K562 (cell line): ENCODE results near the gene MN1. TPM values are rescaled to one million over a fixed set of nuclear protein-coding genes. Genes with fewer than 3 reads are reported as not detected.

Experiments
- ATAC-seq: fragments of 200-7000 bp; cut with Tn5 transposase; 3 replicates; pipeline ENCODE4 v1.9.1; 2020; ENCODE audit warnings: moderate library complexity
- BruUV-seq: library from RNA; stranded (reverse); fragments of 400-500 nt; replicated peaks from 2 replicates; lab custom pipeline; 2021; lab: Mats Ljungman, UMichigan
- CTCF ChIA-PET: fragments of 300-600 bp; formaldehyde crosslinking; extraction: SDS; loops from one replicate; lab custom pipeline; 2021; ENCODE audit warnings: low intra/inter-chr PET ratio; lab: Yijun Ruan, JAX
- POLR2A ChIA-PET: fragments of 300-600, 350-650 bp; sonication (Branson Sonifier 250); formaldehyde crosslinking; extraction: SDS; loops from one replicate; lab custom pipeline; 2021; ENCODE audit warnings: antibody characterized with exemption, inconsistent platforms; lab: Yijun Ruan, JAX
- DNase-seq, 4 experiments: peaks; one replicate each; pipeline versions ENCODE4 v3.0.0 to v3.0.0-alpha.2; 2011 to 2018; ENCODE audit warnings: low spot score in 3 of 4, mixed read lengths in 3 of 4; ENCODE audit errors: extremely low read depth in 1 of 4
- FAIRE-seq: peaks from 2 replicates; lab custom pipeline; 2011; peaks lifted over from hg19 to GRCh38; lab: Jason Lieb, UNC
- H2AFZ ChIP-seq: 2 replicates; pipeline ENCODE4 v1.6.0; 2011; ENCODE audit warnings: low read depth, low read length, control low read depth, inconsistent platforms
- H3K27ac ChIP-seq: fragments of 200-600 bp; 3 replicates; pipeline ENCODE4 v1.8.0; 2011; ENCODE audit warnings: low read depth, mild to moderate bottlenecking, control low read depth, inconsistent platforms, low read length, moderate library complexity, mixed read lengths; ENCODE audit errors: extremely low read depth
- H3K27me3 ChIP-seq, 2 experiments: fragments of 300-600 bp in 1 of 2; 2 replicates in 1 of 2; 3 replicates in 1 of 2; pipeline versions ENCODE4 v1.6.0 to v1.8.0; 2011; ENCODE audit warnings: inconsistent platforms in 2 of 2, low read length in 2 of 2, mild to moderate bottlenecking in 1 of 2, mixed read lengths in 1 of 2, moderate library complexity in 1 of 2; ENCODE audit not compliant: control insufficient read depth in 2 of 2, insufficient read depth in 2 of 2
- H3K36me3 ChIP-seq: fragments of 300-600 bp; 3 replicates; pipeline ENCODE4 v1.8.0; 2011; ENCODE audit warnings: mild to moderate bottlenecking, low read length, inconsistent platforms; ENCODE audit not compliant: control insufficient read depth, insufficient read depth
- H3K4me1 ChIP-seq, 2 experiments: fragments of 200-600 bp in 1 of 2; replicated peaks in 1 of 2; 2 replicates in 1 of 2; 3 replicates in 1 of 2; pipeline versions ENCODE4 v1.5.1 to v1.8.0; 2011; ENCODE audit warnings: inconsistent platforms in 2 of 2, low read length in 2 of 2, mild to moderate bottlenecking in 1 of 2, mixed read lengths in 1 of 2, moderate library complexity in 1 of 2; ENCODE audit not compliant: control insufficient read depth in 2 of 2, insufficient read depth in 2 of 2
- H3K4me2 ChIP-seq: 2 replicates; pipeline ENCODE4 v1.6.1; 2011; ENCODE audit warnings: low read length, control low read depth, inconsistent platforms, mixed read lengths; ENCODE audit not compliant: insufficient read depth
- H3K4me3 ChIP-seq: fragments of 200-600 bp; sonication (generic), shearing (Covaris generic); 2 replicates; pipeline ENCODE4 v1.5.1; 2016; ENCODE audit warnings: control low read depth, inconsistent platforms
- H3K79me2 ChIP-seq: fragments of 200-600 bp; 3 replicates; pipeline ENCODE4 v1.8.0; 2011; ENCODE audit warnings: low read length, inconsistent platforms; ENCODE audit not compliant: control insufficient read depth, insufficient read depth
- H3K9ac ChIP-seq, 2 experiments: 2 replicates each; pipeline versions ENCODE4 v1.6.0 to v1.6.1; 2011; ENCODE audit warnings: low read depth in 2 of 2, low read length in 2 of 2, control low read depth in 1 of 2, inconsistent platforms in 1 of 2, mild to moderate bottlenecking in 1 of 2, mixed read lengths in 1 of 2; ENCODE audit not compliant: insufficient read depth in 1 of 2
- H3K9me1 ChIP-seq: one replicate; pipeline ENCODE4 v1.6.0; 2011; ENCODE audit warnings: inconsistent platforms, mild to moderate bottlenecking, low read length, moderate library complexity; ENCODE audit not compliant: control insufficient read depth, insufficient read depth
- H3K9me3 ChIP-seq: replicated peaks from 2 replicates; pipeline ENCODE4 v1.5.1; 2011; ENCODE audit warnings: low read depth, low read length, inconsistent platforms; ENCODE audit not compliant: control insufficient read depth, insufficient read depth
- H4K20me1 ChIP-seq: replicated peaks from 2 replicates; pipeline ENCODE4 v1.6.1; 2011; ENCODE audit warnings: low read length, inconsistent platforms, mixed read lengths; ENCODE audit not compliant: control insufficient read depth, insufficient read depth
- CEBPG ChIP-seq, 3 experiments: fragments of 200-800 bp in 1 of 3; sonication (Bioruptor generic) in 1 of 3; sonication (generic) in 1 of 3; formaldehyde crosslinking in 1 of 3; IDR thresholded peaks in 2 of 3; conservative IDR thresholded peaks in 1 of 3; 2 replicates each; pipeline versions ENCODE4 v1.6.1 to v1.8.0; 2016 to 2022; ENCODE audit warnings: missing compliant biosample characterization in 2 of 3, missing genetic modification characterization in 2 of 3, mild to moderate bottlenecking in 1 of 3, missing genetic modification reagents in 1 of 3
- CHD2 ChIP-seq: IDR thresholded peaks from 2 replicates; pipeline ENCODE4 v1.6.1; 2011; ENCODE audit warnings: low read depth, low read length
- CREM ChIP-seq: IDR thresholded peaks from 2 replicates; pipeline ENCODE4 v1.6.1; 2014; ENCODE audit warnings: antibody characterized with exemption, low read depth
- DMBX1 ChIP-seq: fragments of 250-450 bp; sonication (Bioruptor Pico); IDR thresholded peaks from 2 replicates; pipeline ENCODE4 v1.8.0; 2022; ENCODE audit warnings: inconsistent platforms, mild to moderate bottlenecking, moderate library complexity, borderline replicate concordance
- EWSR1 ChIP-seq: fragments of 450-650 bp; IDR thresholded peaks from 2 replicates; pipeline ENCODE4 v1.6.1; 2018; ENCODE audit warnings: borderline replicate concordance, mild to moderate bottlenecking, low read depth, moderate library complexity; ENCODE audit not compliant: partially characterized antibody
- HEY1 ChIP-seq: fragments of 250-450 bp; sonication (Bioruptor Pico); IDR thresholded peaks from 2 replicates; pipeline ENCODE4 v1.5.0; 2020; ENCODE audit warnings: mild to moderate bottlenecking, moderate library complexity, borderline replicate concordance
- MEF2D ChIP-seq: conservative IDR thresholded peaks from 2 replicates; pipeline ENCODE4 v1.6.1; 2016; ENCODE audit warnings: low read depth, missing genetic modification characterization, missing compliant biosample characterization
- NFE2 ChIP-seq: IDR thresholded peaks from 2 replicates; pipeline ENCODE4 v1.6.1; 2014; ENCODE audit warnings: antibody characterized with exemption, low read depth
- NR2F6 ChIP-seq: fragments of 450-650 bp; formaldehyde crosslinking; IDR thresholded peaks from 2 replicates; pipeline ENCODE4 v1.4.0; 2020; ENCODE audit warnings: mild to moderate bottlenecking
- PHF20 ChIP-seq: fragments of 450-650 bp; IDR thresholded peaks from 2 replicates; pipeline ENCODE4 v1.6.1; 2018; ENCODE audit not compliant: partially characterized antibody
- SNRNP70 ChIP-seq: fragments of 200-400 bp; formaldehyde crosslinking; optimal IDR thresholded peaks from 2 replicates; pipeline ENCODE3; 2017; ENCODE audit warnings: low read depth, low read length
- ZNF780A ChIP-seq: fragments of 250-450 bp; sonication (Bioruptor Pico); IDR thresholded peaks from 2 replicates; pipeline ENCODE4 v1.5.0; 2021; ENCODE audit warnings: mild to moderate bottlenecking
- WGBS: fragments of 100-300 bp; shearing (Covaris generic); methylation state at CpG from one replicate; pipeline ENCODE4 v1.1.6; 2016; ENCODE audit warnings: low coverage, mixed read lengths; ENCODE audit not compliant: insufficient coverage; ENCODE audit errors: missing lambda C conversion rate; 5-methylcytosine and 5-hydroxymethylcytosine counted together
- in situ Hi-C: fragments of 300-500 bp; cut with MboI; formaldehyde crosslinking; loops from 4 replicates; pipeline ENCODE4 v1.15.0; 2018; ENCODE audit warnings: inconsistent platforms, mixed read lengths
- intact Hi-C: fragments of 100-400 bp; cut with micrococcal nuclease; formaldehyde crosslinking; loops from 2 replicates; pipeline ENCODE4 v1.14.2; 2022
- polyA plus RNA-seq, 8 experiments: library from polyadenylated mRNA; depleted of rRNA in 4 of 8; stranded (reverse) in 5 of 8; unstranded in 3 of 8; fragments of >200 nt; fragmentation: Nextera tagmentation in 2 of 8; fragmentation: Illumina TruSeq in 1 of 8; extraction: Ambion mirVana in 2 of 8; extraction: Trizol in 1 of 8; gene quantifications; 2 replicates each; pipeline versions ENCODE4 v1.2.1 to v1.2.3, GENCODE V29; 2011 to 2014; ENCODE audit warnings: inconsistent platforms in 1 of 8, missing spikeins in 1 of 8
- total RNA-seq, 7 experiments: library from RNA; depleted of rRNA in 6 of 7; stranded (reverse); fragments of >200 nt in 6 of 7; fragmentation: Illumina TruSeq in 2 of 7; extraction: Trizol in 2 of 7; gene quantifications; 2 replicates each; pipeline versions ENCODE4 v1.2.1 to v1.2.3, GENCODE V29; 2011 to 2021; ENCODE audit warnings: low replicate concordance in 1 of 7
- TF ChIP-seq, protein P1 (sequence below): sonication (generic); formaldehyde crosslinking; IDR thresholded peaks from 2 replicates; pipeline ENCODE4 v1.9.0; 2022; ENCODE audit warnings: mild to moderate bottlenecking, missing genetic modification reagents

The MN1 gene
- total and polyA plus RNA-seq, 9 of the 15 experiments (the other 6 are each of a cell fraction or from before 2014, with no cell fraction given) = under 0.01 to 0.05 (median 0.03) TPM; not detected in 5

DNA sequence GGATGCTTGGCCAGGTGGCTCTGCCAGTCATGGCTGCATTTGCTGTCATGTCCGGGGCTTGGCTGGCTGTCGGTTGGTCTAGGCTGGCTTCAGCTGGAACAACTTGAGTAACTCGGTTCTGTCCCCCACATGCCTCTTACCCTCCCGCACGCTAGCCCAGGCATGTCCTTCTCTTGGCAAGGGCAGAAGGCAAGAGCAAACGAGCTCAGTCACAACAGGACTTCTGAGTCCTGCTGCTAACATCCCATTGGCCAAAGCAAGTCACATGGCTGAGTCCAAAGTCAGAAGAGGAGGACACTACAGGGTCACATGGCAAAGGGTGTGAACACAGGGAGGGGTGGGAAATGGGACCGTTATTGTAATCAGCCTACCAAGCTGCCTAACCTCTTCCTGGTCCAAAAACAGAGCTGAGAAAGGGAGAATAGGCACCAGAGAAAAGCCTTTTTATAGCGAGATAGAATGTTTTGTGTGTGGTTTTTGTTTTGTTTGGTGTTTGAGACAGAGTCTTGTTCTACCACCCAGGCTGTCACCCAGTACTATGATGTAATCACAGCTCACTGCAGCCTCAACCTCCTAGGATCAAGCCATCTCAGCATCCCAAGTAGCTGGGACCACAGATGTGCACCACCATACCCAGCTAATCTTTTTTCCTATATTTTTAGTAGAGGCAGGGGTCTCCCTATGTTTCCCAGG lies 81.9 kb downstream of the MN1 start:
- Histone ChIP-seq H3K9ac (no peak overlapping the region), H3K79me2 (no peaks in the 10 kb centered on the region), H3K9me3 (no peaks in the 10 kb centered on the region), H3K27me3 (no peaks in the 10 kb centered on the region), H3K36me3 (no peaks in the 10 kb centered on the region), H3K4me3 (no peak overlapping the region), H2AFZ (peak overlapping the region; percentile 78), H3K9me1 (no peaks in the 10 kb centered on the region), H4K20me1 (no peaks in the 10 kb centered on the region), H3K4me1 (peaks cover 23 to 26% of the 10 kb centered on the region in 2 experiments; a peak in 4 of 5 replicates), H3K27ac (peak overlapping the region; percentile 31), H3K4me2 (peak overlapping the region; percentile 36)
- BruUV-seq = no TSS peak
- peak; percentile 95 for FAIRE-seq
- intact Hi-C loops (loop anchor here (5.0 kb wide), 1 partner anchor 52 kb away; no protein-coding TSS in a partner anchor), in situ Hi-C loops (no loop called here)
- ChIA-PET CTCF (no interaction called here), POLR2A (no interaction called here)
- ATAC-seq = peak; percentile 89
- 35% methylated on average over 8 of the region's 8 CpGs for WGBS
- DNase-seq = peak; percentile 61 to 81 (median 67)
- TF ChIP-seq HEY1 (CRISPR knock-in tag) = no peak
- peak; percentile 56; the same call in 1 of the 2 replicates for TF ChIP-seq DMBX1 (CRISPR knock-in tag)
- no peak for TF ChIP-seq ZNF780A (CRISPR knock-in tag)
- TF ChIP-seq PHF20 = no peak
- no peak for TF ChIP-seq NR2F6 (CRISPR knock-in tag)
- TF ChIP-seq CEBPG (CRISPR knock-in tag; IDR thresholded peaks at IDR 0.05) = no peak; the same call in 1 of the 2 replicates
- TF ChIP-seq CEBPG (tag; conservative IDR thresholded peaks at IDR 0.05 in 1 of 2, IDR thresholded peaks at IDR 0.05 in 1 of 2) = peak in 1 of 2 experiments; percentile 18; a peak in 2 of 4 replicates
- TF ChIP-seq SNRNP70 = no peak
- TF ChIP-seq CHD2 = no peak
- TF ChIP-seq NFE2 = no peak
- no peak for TF ChIP-seq EWSR1
- TF ChIP-seq, protein P1, sequence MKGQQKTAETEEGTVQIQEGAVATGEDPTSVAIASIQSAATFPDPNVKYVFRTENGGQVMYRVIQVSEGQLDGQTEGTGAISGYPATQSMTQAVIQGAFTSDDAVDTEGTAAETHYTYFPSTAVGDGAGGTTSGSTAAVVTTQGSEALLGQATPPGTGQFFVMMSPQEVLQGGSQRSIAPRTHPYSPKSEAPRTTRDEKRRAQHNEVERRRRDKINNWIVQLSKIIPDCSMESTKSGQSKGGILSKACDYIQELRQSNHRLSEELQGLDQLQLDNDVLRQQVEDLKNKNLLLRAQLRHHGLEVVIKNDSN (CRISPR knock-in tag) = peak; percentile 97
- TF ChIP-seq MEF2D (tag) = no peak
- TF ChIP-seq CREM = no peak
